Measurements from ENCODE around the gene PKD1.

GRCh38 chr16:2157480-2158261 is 22.0 kb upstream of the PKD1 start:
- no peak for TF ChIP-seq EZH2 (IDR thresholded peaks at IDR 0.05; ENCODE audit: low read depth)
- TF ChIP-seq, protein P1, sequence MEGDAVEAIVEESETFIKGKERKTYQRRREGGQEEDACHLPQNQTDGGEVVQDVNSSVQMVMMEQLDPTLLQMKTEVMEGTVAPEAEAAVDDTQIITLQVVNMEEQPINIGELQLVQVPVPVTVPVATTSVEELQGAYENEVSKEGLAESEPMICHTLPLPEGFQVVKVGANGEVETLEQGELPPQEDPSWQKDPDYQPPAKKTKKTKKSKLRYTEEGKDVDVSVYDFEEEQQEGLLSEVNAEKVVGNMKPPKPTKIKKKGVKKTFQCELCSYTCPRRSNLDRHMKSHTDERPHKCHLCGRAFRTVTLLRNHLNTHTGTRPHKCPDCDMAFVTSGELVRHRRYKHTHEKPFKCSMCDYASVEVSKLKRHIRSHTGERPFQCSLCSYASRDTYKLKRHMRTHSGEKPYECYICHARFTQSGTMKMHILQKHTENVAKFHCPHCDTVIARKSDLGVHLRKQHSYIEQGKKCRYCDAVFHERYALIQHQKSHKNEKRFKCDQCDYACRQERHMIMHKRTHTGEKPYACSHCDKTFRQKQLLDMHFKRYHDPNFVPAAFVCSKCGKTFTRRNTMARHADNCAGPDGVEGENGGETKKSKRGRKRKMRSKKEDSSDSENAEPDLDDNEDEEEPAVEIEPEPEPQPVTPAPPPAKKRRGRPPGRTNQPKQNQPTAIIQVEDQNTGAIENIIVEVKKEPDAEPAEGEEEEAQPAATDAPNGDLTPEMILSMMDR (conservative IDR thresholded peaks at IDR 0.05) = no peak
